Activated gamma-delta T cell treated with Interleukin-2 at 50 U/mL for 16 hours (primary cell): Measurements from ENCODE around the gene NDOR1.

ENCODE experiments used
- DNase-seq: peaks from one replicate; pipeline ENCODE4 v3.0.0-alpha.2; 2020

The NDOR1 gene

DNA sequence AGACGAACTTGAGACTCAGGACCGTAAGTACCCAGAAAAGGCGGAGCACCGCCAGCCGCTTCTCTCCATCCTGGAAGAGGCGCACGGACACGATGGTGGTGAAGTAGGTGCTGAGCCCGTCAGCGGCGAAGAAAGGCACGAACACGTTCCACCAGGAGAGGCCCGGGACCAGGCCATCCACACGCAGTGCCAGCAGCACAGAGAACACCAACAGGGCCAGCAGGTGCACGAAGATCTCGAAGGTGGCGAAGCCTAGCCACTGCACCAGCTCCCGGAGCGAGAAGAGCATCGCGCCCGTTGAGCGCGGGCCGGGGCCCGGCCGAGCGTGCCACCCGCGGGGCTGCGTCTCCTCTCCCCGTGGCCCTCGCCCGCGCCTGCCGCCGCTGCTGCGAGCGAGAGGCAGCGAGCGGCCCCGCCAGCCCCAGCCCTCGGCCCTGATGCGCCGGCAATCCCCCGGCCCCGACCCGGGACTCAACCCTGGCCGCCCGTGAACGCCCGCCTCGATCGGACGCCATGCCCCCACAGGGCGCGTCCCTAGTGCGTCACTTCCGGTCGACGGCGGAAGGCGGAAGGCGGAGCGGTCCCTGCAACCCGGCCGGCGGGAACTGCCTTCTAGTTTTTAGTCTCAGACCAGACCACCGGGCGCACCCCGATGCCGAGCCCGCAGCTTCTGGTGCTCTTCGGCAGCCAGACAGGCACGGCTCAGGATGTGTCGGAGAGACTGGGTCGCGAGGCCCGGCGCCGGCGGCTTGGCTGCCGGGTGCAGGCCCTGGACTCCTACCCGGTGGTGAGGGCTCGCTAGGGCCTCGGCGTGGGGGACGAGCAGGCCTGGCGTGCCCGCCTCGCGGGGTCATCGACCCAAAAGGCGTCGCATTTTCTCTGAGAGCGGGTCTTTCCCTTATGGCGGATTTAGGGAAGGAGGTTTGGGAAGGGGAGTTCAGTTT is at the start of gene NDOR1, which contains the start of gene TMEM203:
Gene NDOR1 (plus strand): TSS at position 575 of the 944 bp plus-strand sequence. CDS start 78 bp downstream, at position 653.
Gene TMEM203 (minus strand): TSS at position 523 of the 944 bp plus-strand sequence. CDS start 234 bp downstream, at position 289.
- peak; percentile 92 for DNase-seq

DNA sequence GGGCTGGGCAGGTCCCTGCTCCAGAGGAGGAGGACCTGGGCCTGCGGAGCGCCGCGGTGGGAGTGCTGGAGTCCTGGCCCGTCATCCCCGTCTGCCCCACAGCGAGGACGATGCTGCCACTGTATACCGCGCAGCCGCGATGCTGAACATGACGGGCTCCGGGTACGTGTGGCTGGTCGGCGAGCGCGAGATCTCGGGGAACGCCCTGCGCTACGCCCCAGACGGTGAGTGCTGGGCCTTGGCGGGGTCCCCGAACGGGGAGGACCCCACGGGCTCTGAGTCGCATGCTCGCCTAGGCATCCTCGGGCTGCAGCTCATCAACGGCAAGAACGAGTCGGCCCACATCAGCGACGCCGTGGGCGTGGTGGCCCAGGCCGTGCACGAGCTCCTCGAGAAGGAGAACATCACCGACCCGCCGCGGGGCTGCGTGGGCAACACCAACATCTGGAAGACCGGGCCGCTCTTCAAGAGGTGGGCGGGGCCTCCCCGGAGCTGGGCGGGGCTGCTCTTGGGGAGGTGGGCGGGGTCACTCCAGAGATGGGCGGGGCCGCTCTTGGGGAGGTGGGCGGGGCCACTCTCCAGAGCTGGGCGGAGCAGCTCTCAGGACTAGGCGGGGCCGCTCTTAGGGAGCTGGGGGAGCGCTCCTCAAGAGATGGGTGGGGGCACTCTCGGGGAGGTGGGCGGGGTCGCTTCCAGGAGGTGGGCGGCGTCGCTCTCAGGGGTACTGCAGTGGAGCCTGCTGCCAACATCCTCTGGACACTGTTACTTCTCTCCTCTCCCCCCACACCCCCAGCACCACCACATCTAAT is 48.7 kb upstream of the NDOR1 start:
- peak; percentile 45 for DNase-seq

DNA sequence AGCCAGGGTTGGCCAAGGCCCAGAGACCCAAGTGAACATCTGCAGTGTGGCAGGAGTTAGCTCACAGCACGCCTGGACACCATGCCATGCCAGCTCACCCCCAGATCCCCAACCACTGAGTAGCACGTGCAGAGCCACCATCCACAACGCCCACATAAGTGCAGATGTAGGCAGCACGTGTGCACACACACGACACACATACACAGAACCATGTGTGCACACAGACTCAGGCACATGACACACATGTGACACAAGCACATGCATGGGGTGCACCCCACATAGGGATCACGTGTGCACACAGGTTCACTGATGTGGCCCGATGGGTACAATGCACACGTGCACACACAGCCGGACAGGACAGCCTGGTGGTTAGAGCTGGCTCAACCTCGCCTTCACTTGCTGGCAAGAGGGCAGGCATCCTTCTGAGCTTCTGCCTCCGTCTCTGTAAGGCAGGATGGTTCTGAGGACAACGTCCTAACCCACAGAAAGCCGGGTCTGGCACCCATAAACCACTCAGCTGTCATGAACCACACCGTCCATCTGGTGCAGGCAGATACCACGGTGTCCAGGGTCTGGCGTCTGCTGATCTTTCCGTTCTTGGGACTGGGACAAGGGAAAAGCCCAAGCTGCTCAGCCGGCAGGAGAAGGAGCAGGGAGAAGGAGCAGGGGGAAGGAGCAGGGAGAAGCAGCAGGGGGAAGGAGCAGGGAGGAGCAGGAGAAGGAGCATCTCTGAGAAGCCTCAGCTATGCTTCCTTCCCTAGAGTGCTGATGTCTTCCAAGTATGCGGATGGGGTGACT is 47.7 kb upstream of the NDOR1 start:
- DNase-seq: no peak

DNA sequence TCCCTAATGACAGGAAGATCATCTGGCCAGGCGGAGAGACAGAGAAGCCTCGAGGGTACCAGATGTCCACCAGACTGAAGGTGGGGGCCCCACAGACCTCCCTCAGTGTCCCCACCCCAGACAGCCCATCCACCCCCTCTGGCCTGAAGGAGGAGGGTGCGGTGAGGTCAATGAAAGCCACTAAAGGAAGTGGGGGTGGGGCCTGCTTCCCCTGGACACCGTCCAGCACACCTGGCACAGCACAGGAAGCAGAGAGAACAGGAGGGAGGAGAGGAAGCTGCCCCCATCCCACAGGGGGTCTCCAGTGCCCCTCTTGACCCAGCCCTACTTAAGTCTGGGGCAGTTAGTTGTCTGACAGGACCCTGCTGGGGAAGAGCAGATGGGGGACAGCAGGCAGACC is 46.9 kb upstream of the NDOR1 start:
- DNase-seq: no peak

DNA sequence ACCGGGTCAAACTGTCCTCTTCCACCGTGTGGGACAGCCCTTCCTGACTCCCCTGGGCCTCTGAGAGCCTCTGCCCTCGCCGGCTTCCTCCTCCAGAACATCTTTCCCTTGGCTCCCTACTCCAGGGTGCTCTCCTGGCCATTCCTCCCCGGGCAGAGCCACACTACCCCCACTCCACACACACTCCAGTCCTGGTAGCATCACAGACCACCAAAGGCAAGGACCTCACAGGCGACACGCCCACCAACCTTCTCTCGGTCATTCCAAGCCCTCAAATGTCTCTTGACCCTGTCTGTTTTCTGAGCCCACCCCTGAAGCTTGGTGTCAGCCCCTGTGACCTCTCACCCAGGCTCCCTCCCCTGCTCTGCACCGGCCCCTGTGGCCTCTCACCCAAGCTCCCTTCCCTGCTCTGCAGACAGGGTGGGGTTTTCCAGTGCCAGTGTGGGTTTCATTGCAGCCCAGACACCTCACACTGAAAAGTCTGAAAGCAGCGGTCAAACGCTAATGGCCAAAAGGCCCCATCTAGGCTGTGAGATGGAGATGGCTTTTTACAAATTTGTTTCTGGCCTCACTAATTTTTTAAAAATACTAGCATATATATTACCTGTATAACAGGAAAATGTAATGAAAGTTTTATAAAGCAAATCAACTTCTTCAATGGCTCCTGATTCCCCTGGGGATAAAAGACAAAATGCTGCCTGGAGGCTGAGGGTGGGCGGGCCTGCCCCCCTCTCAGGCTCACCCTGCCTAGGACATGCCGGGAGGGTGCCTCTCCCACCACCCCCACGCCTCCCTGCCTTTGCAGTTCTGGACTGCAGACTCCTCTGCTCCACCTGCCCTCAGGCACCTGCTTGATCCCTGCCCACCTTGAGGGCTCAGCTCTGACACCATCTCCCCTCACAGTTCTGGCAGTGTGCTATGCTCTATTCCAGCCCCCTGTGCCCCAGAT is 46.1 kb upstream of the NDOR1 start:
- no peak for DNase-seq

DNA sequence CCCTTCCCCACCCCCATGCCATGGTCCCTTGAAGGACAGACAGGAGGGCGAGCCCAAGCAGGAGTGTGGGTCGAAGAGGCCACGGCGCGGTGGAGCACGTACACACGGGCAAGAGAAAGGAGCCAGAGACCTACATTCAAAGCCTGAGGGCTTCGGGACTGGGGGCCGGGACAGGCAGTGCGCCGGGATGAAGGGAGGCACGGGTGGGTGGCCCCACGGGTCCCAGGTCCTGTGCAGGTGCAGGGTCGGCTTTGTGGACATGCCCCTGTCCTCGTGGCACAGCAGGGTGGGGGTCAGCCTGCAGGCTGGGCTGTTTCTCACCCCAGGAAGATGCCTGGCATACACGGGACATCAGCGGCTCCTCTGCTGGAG is 45.5 kb upstream of the NDOR1 start:
- DNase-seq: no peak

DNA sequence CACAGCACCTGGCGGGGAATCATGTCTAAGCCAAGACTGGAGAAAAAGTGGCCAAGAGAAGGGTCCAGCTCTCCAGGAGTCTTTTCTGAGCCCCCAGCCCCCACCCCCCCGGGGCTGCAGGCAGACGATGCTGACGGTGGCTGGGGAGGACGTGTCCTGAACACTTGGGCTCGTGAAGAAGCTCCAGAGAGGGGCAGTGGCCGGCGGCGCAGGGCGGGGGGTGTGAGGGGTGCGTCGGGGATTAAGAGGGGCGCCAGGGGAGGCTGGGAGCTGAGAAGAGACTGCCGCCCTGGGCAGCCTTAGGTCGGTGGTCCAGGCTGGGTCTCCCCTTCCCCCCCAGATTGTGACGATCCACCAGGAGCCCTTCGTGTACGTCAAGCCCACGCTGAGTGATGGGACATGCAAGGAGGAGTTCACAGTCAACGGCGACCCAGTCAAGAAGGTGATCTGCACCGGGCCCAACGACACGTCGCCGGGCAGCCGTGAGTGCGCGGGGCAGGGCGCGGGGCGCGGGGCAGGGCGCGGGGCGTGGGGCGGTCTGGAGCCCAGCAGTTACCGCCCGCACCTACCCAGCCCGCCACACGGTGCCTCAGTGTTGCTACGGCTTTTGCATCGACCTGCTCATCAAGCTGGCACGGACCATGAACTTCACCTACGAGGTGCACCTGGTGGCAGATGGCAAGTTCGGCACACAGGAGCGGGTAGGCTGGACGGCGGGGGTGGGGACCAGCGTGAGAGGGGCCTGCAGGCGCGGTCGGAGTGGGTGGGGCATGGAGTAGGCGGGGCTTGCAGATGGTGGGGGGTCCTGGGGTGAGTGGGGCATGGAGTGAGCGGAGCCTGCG is 44.6 kb upstream of the NDOR1 start:
- DNase-seq: no peak

DNA sequence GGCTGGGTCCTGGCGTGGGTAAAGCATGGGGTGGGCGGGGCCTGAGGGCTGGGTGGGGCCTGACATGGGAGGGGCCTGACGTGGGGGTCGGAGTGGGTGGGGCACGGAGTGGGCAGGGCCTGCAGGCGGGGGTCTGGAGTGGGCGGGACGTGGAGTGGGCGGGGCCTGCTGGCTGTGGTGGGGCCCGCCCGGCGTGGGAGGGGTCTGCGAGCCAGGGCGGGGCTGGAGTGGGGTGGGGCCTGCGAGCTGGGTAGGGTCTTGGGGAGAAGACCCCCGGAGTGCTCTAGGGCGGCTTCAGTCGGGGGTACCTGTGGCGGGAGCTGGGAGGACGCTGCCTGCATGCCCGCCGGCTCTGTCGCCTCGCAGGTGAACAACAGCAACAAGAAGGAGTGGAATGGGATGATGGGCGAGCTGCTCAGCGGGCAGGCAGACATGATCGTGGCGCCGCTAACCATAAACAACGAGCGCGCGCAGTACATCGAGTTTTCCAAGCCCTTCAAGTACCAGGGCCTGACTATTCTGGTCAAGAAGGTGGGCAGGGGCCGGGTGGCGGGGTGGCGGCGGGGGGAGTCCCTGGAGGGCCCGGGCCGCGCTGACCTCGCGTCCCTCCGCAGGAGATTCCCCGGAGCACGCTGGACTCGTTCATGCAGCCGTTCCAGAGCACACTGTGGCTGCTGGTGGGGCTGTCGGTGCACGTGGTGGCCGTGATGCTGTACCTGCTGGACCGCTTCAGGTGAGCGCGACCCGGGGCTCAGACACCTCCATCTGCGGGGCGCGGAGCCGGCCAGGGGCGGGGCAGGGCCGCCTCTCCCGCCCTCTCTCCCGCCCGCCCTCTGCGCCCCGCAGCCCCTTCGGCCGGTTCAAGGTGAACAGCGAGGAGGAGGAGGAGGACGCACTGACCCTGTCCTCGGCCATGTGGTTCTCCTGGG is 43.7 kb upstream of the NDOR1 start:
- no peak for DNase-seq

DNA sequence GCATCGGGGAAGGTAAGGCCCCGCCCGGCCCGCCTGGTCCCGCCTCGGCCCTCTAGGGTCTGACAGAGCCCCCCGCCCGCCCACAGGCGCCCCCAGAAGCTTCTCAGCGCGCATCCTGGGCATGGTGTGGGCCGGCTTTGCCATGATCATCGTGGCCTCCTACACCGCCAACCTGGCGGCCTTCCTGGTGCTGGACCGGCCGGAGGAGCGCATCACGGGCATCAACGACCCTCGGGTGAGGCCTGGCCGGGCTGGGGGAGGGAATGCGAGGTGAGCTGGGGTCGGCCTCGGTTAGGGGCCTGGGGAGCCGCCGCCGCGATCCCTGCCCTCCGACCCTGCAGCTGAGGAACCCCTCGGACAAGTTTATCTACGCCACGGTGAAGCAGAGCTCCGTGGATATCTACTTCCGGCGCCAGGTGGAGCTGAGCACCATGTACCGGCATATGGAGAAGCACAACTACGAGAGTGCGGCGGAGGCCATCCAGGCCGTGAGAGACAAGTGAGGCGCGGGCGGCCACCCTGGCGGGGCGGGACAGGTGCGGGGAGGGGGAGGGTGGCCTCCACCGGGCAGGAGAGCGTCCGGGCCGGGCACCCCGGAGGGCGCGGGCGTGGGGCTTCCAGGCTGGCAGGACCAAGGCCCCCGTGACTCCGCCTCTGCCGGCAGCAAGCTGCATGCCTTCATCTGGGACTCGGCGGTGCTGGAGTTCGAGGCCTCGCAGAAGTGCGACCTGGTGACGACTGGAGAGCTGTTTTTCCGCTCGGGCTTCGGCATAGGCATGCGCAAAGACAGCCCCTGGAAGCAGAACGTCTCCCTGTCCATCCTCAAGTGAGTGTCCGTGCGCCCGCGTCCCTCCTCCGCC is 42.8 kb upstream of the NDOR1 start:
- no peak for DNase-seq

DNA sequence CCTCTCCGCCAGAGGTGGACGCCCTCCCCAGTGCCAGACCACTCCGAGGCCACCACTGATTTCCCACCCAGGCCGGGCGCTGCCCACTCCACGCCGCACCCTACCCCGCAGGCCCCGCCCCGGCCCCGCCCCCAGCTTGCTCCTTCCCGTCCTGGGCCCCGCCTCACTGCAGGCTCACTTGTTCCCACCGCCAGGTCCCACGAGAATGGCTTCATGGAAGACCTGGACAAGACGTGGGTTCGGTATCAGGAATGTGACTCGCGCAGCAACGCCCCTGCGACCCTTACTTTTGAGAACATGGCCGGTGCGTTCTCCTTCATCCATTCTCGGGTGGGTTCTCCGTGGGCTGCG is 42.2 kb upstream of the NDOR1 start:
- no peak for DNase-seq

DNA sequence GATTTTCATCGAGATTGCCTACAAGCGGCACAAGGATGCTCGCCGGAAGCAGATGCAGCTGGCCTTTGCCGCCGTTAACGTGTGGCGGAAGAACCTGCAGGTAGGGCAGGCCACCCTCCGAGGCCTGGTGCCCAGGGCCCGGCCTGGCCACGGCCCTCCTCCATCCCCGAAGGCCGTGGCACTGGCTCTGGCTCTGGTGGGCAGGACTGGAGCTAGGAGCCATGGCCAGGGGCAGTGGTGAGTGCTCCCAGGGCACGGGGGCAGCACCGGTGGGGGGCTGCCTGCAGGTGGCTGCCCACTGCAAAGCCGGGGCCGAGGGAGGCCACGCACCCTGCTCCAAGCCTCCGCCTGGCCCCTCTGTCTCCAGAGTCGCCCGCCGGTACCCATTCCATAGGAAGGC is 41.7 kb upstream of the NDOR1 start:
- DNase-seq: no peak

DNA sequence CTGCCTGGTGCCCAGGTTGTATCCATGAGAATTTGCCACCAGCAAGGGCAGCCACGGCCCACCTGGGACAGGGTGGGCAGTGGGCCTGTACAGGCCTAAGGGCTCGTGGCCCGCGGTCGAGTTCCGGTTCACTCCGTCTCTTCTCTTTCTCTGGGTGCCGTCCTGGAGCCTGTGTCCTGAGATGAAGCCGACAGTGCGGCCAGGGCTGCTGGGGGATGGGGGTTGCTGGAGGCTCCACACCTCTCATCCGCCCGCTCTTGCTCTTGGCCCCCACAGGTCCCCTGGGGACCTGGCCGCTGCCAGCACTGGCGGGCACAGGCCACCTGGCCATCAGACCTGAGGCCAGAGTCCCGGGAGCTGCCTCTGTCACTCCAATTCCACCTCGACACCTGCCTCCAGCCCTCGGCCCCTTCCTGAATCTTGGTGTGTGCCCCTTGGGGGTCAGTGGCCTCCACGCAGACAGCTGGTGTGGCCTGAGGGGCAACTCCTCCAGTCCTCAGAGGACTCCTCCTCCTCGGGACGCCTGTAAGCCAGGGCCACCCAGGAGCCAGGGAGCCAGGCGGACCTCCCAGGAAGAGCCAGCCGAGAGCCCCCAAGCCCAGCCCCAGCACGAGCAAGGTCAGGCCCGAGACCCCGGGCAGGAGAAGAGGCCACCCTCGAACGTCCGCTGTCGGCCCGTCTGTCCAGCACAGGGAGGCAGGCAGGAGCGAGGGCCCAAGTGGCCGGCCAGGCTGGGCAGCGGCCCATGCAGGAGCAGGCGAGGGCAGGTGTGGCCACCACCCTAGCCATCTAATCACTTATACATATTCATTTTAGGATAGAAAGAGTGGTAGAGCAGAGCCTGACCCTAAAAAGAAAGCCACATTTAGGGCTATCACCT is 40.9 kb upstream of the NDOR1 start:
- no peak for DNase-seq

DNA sequence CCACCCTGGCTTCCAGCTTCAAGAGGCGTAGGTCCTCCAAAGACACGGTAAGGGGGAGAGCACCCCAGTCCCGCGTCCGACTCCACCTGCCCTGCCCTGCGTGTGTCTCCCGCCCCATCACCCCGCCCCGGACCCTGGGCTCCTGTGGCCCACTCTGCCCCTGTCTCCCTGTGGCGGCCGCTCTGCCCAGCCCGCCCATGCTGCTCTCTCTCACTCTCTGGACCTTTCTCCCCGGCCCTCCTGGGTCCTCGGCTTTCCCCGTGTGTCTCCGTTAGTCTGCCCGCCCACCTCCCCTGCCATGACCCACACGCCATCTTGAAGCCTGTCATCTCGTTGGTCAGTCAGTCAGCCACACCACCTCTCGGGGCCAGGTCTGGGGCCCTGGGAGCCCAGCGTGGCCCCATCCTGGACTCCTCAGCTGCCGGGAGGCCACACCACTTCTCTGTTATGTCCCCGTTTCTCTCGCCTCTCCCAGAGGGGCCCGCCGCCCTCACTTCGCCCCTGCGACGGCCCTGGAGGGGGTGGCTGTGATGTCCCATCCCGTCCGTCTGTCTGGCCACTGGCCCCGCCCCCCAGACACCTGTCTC is 40.2 kb upstream of the NDOR1 start:
- no peak for DNase-seq

DNA sequence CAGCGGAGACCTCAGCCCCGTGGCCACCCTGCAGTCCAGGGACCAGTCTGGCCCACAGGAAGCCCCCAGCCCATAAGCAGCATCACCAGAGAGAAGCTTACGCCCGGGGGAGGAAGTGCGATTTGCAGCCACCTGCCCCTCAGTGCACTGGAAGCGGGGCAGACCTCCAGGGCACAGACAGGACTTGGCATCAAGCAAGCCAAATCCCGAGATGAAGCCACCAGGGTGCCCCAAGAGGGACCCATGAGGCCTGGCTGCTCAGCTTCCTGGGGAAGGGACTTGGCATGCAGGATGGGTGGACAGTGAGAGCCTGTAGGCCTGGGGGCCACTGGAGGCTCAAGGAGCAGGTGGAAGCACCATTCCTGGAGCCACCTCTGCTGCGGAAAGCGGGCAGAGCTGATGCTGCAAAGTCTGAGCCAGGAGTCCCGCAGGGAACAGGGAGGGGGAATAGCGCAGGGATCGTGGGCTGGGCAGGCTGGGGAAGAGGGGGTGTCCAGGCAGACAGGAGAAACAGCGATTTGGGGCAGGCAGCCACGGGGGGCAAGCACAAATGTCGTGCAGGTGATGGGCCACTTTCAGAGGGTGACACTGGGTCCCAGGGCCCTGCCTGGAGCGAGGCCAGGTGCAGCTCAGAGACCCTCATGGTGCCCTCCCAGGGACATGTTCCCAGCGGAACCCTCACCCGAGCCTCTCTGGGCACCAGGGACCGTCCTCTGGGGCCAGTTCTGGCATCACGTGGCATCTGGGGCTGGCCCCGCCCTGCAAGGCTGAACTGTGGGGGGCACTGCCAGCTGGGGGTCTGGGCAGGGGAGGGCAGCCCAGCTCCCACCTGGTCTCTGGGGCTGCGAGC is 38.9 kb upstream of the NDOR1 start:
- no peak for DNase-seq

DNA sequence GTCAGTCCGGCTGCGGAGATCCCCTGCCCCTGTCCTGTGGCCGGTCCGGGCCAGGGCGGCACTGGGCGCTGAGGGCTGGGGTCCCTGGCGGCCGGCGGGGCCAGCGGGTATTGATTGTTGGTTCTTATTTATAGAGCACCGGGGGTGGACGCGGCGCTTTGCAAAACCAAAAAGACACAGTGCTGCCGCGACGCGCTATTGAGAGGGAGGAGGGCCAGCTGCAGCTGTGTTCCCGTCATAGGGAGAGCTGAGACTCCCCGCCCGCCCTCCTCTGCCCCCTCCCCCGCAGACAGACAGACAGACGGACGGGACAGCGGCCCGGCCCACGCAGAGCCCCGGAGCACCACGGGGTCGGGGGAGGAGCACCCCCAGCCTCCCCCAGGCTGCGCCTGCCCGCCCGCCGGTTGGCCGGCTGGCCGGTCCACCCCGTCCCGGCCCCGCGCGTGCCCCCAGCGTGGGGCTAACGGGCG is 38.2 kb upstream of the NDOR1 start:
- no peak for DNase-seq
